Thoracic aorta (tissue), 2 donors: ENCODE measurements around the gene HMX2. TPM values are rescaled to one million over a fixed set of nuclear protein-coding genes. Genes with fewer than 3 reads are reported as not detected.

ENCODE experiments used
- ATAC-seq: fragments of 150-250 bp; one replicate; pipeline ENCODE4 v1.8.0; 2017; ENCODE audit warnings: low read depth; ENCODE audit not compliant: insufficient number of reproducible peaks, low FRiP score
- DNase-seq: peaks from one replicate; pipeline ENCODE4 v3.0.0-alpha.2; 2020; ENCODE audit warnings: low spot score
- H3K27ac ChIP-seq, 2 donors: fragments of 200-600 bp; sonication (generic); 1 replicate in 1 of 2; 2 replicates in 1 of 2; pipeline ENCODE4 v1.5.1; 2016; ENCODE audit warnings: mild to moderate bottlenecking in 2 of 2, moderate library complexity in 2 of 2
- H3K27me3 ChIP-seq: fragments of 200-600 bp; sonication (generic); replicated peaks from 2 replicates; pipeline ENCODE4 v1.6.0; 2016; ENCODE audit warnings: mild to moderate bottlenecking; ENCODE audit not compliant: insufficient read depth
- H3K36me3 ChIP-seq: fragments of 200-600 bp; sonication (generic); one replicate; pipeline ENCODE4 v1.5.1; 2016
- H3K4me1 ChIP-seq, 2 donors: fragments of 200-600 bp; sonication (generic); 1 replicate in 1 of 2; 2 replicates in 1 of 2; pipeline versions ENCODE4 v1.5.1 to v1.6.0; 2016; ENCODE audit warnings: low read depth in 2 of 2, mild to moderate bottlenecking in 1 of 2; ENCODE audit not compliant: control insufficient read depth in 1 of 2
- H3K4me3 ChIP-seq: fragments of 200-600 bp; sonication (generic); 2 replicates; pipeline ENCODE4 v1.5.1; 2016; ENCODE audit warnings: mild to moderate bottlenecking
- H3K9me3 ChIP-seq: fragments of 200-600 bp; sonication (generic); 2 replicates; pipeline ENCODE4 v1.5.1; 2016
- CTCF ChIP-seq: fragments of 200-600 bp; sonication (generic); IDR thresholded peaks from one replicate; pipeline ENCODE4 v1.5.1; 2019; ENCODE audit warnings: antibody characterized with exemption
- total RNA-seq, 2 donors: library from RNA; depleted of rRNA; stranded (reverse); fragments of >200 nt; gene quantifications; one replicate each; pipeline versions ENCODE4 v1.1.0 to v1.2.3, GENCODE V29; 2016

HMX2 gene
- total RNA-seq, 2 donors from 2014 or later = not detected

DNA sequence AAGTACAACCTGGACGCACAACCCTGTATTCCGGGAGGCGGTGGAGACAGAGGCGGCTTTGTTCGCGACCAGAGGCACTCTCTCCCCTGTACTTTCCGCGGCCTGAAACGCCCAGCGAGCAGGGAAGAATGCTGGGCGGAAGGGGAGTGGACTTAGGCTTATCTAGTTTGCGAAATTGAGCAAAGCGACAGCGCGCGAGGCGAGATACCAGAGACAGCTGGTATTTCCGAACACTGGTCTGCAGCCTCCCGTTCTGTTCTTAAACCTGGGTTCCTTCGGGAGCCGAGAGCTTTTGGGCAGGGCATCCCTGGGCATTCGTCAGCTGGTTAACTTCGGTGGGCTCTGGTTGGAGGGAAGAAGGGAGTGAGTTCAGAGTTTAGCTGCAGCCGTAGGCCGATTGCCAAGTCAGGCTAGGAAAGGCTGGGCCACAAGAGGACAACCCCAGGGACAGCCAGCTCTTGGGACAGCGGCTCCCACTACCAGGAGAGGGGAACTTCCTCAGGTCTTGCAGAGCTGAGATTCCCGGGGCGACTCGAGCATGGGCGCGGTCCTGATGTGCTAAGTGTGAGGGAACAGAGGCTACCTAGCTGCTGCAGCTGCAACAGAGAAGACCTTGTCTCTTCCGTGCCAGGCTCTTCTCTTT, 8.3 kb upstream of the HMX2 start:
- H3K27me3 ChIP-seq = peaks cover 64% of the 10 kb centered on the region
- H3K9me3 ChIP-seq = no peaks in the 10 kb centered on the region

DNA sequence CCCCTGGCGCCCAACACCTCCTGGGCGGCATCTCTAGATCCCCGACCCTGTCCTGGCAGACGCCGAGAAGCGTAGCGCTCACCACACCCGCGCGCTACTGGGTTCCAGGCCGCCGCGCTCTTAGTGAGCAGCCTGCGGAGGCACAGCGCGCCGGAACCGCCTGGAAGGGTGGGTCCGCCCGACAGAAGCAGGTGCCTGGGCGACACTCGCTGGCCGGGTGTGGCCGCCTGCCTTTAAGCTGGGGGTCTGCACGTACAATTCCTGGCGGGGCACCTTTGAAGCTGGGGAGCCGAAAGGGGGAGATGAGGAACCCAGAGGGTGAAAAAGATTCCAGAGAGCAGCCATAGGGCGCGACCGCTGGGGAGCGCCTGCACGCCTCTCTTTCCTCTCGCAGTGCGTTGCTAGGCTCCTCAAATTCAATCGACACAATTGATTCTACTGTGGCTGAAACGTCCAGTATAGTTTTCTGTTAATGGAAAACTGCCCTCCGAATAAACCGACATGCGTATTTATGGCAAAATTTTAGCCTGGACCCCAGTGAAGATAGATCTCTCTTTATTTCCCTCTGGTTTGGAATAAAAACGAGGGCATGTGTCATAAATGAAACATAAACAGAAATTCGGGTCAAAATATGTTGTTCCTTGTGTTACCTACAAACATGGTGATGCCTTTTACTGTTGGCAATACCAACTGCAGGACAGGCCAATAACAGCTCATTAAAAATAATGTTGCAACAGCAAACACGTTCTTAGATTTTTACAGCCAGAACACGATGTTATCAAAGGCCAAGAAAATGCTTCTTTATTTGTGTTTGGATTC, 7.6 kb upstream of the HMX2 start:
- Histone ChIP-seq H3K4me1 (peaks cover 20 to 33% of the 10 kb centered on the region in 2 donors), H3K27ac (peak overlapping the region in 1 of 2 donors; percentile 30), H3K9me3 (no peaks in the 10 kb centered on the region), H3K4me3 (no peak overlapping the region), H3K27me3 (peaks cover 62% of the 10 kb centered on the region), H3K36me3 (no peaks in the 10 kb centered on the region)
- TF ChIP-seq CTCF = no peak
- ATAC-seq (no peak), DNase-seq (no peak)

More for the DNA sequence above, 8.3 kb upstream of the HMX2 start:
- no peak for TF ChIP-seq CTCF
- Histone ChIP-seq H3K27ac (peak overlapping the region in 1 of 2 donors; percentile 30), H3K4me3 (no peak overlapping the region), H3K36me3 (no peaks in the 10 kb centered on the region), H3K4me1 (peaks cover 23 to 38% of the 10 kb centered on the region in 2 donors)
- no peak for DNase-seq
- ATAC-seq = no peak

- DNase-seq (no peak), ATAC-seq (no peak)
- H3K27ac ChIP-seq = no peak overlapping the region
- no peaks in the 10 kb centered on the region for H3K9me3 ChIP-seq
- H3K27me3 ChIP-seq = peaks cover 67% of the 10 kb centered on the region
- no peak for TF ChIP-seq CTCF
- no peak overlapping the region for H3K4me3 ChIP-seq
- no peaks in the 10 kb centered on the region for H3K36me3 ChIP-seq
- peaks cover 16 to 33% of the 10 kb centered on the region in 2 donors for H3K4me1 ChIP-seq
Measured at GRCh38 chr10:123140983-123141390, 6.9 kb upstream of the HMX2 start.

DNA sequence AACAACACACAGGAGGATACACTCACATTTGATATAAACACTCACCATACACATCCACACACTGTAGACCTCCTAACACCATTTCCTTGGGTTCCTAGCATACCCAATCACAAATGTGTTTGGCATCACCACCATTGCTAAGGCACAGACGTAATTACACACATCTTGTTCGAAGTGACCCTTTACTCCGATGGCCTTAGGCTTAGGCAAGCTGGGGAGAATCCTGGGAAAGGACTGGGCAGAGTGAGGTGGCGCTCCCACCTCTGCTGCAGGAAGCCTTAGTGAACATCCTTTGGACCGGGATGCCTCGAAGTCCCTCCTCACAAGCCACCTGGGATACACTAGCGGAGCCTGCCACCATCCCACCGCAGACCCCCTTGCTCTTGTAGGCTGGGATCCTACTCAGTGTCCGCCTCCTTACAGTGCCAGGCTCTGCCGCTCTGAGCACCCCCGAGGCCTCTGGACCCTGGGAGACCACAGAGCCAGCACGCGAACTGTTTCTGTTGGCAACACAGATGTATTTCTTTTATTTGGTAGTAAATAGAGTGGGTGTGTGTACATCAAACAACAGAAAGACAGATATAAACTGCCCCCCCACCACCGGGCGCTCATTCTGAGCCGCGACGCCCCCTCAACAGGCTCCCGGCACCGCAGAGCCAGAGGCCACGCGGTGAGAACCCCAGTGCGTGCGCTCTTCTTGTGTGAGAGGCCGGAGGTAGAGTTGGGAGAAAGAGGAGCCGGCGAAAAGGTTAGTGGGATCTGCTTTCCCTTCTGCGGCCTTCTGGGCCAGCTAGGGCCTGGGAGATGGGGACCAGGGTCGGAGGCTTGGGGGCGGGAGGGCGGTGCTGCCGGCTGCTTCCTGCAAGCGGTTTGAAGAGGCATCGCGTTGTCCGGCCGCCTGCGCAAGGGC, 5.9 kb upstream of the HMX2 start:
- Histone ChIP-seq H3K4me1 (peaks cover 7 to 30% of the 10 kb centered on the region in 2 donors), H3K4me3 (no peak overlapping the region), H3K9me3 (no peaks in the 10 kb centered on the region), H3K27ac (no peak overlapping the region), H3K36me3 (no peaks in the 10 kb centered on the region), H3K27me3 (peaks cover 78% of the 10 kb centered on the region)
- DNase-seq = no peak
- ATAC-seq = no peak
- TF ChIP-seq CTCF = no peak
